ENCODE results near the gene GJB2.

DNA sequence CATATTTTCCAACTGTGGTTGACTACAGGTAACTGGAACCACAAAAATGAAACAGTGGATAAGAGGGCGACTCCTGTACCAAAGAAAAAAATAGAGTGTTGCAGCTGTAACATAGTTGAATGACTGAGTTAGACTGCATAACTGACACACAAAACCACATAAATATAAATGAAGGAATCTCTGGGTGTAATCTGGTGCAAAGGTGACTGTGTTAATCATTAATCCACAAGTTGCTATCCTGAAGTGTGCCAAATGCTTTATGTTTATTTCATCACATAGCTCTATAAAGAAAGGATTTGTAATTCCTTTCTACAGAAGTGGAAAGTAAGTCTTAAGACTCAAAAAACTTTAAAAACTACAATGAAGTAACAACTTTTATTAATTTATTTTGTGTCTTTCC is 6.0 kb upstream of the GJB2 start:
- TF ChIP-seq, protein P1, sequence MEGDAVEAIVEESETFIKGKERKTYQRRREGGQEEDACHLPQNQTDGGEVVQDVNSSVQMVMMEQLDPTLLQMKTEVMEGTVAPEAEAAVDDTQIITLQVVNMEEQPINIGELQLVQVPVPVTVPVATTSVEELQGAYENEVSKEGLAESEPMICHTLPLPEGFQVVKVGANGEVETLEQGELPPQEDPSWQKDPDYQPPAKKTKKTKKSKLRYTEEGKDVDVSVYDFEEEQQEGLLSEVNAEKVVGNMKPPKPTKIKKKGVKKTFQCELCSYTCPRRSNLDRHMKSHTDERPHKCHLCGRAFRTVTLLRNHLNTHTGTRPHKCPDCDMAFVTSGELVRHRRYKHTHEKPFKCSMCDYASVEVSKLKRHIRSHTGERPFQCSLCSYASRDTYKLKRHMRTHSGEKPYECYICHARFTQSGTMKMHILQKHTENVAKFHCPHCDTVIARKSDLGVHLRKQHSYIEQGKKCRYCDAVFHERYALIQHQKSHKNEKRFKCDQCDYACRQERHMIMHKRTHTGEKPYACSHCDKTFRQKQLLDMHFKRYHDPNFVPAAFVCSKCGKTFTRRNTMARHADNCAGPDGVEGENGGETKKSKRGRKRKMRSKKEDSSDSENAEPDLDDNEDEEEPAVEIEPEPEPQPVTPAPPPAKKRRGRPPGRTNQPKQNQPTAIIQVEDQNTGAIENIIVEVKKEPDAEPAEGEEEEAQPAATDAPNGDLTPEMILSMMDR (conservative IDR thresholded peaks at IDR 0.05) = no peak
- no peak for TF ChIP-seq EZH2 (IDR thresholded peaks at IDR 0.05; ENCODE audit: low read depth)

All from PC-9 (cell line).